Activated T-helper 1 cell treated with Interleukin-2 at 50 U/mL for 16 hours (primary cell): ENCODE data around the gene DMWD.
"Not testable (repeated sequence)": the region's sequence is repeated elsewhere in the genome, so short reads cannot be mapped to it uniquely, and the experiment has no call there.

Source experiments
- DNase-seq: peaks from one replicate; pipeline ENCODE4 v3.0.0-alpha.2; 2020; ENCODE audit warnings: low read depth

Gene DMWD

GRCh38 chr19:45816236-45817009 is 23.8 kb upstream of the DMWD start:
- no peak for DNase-seq

- DNase-seq: no peak
These were observed 23.0 kb upstream of the DMWD start for GRCh38 chr19:45815481-45816216.

GRCh38 chr19:45814851-45815480 is 22.3 kb upstream of the DMWD start, which contains the start of gene RSPH6A:
TSS of gene RSPH6A (minus strand) at chr19:45815308. CDS start at chr19:45815176, 132 bp downstream.
- DNase-seq: no peak

GRCh38 chr19:45814166-45814780 is 21.6 kb upstream of the DMWD start:
- DNase-seq: no peak

GRCh38 chr19:45812297-45812696 is 19.7 kb upstream of the DMWD start:
- DNase-seq: no peak

- no peak for DNase-seq
These were observed 17.1 kb upstream of the DMWD start for GRCh38 chr19:45809643-45810159.

- DNase-seq: no peak
These were observed 13.1 kb upstream of the DMWD start for GRCh38 chr19:45805719-45806118.

GRCh38 chr19:45804959-45805230 is 12.2 kb upstream of the DMWD start:
- no peak for DNase-seq

- no peak for DNase-seq
These were observed 11.7 kb upstream of the DMWD start for GRCh38 chr19:45804140-45804958.

- DNase-seq: no peak
These were observed 9.0 kb upstream of the DMWD start for GRCh38 chr19:45801603-45802175.

- DNase-seq: no peak
These were observed 7.5 kb upstream of the DMWD start for GRCh38 chr19:45800070-45800553.

- not testable (repeated sequence) for DNase-seq
These were observed 6.9 kb upstream of the DMWD start for GRCh38 chr19:45799541-45799940.

GRCh38 chr19:45798995-45799517 is 6.4 kb upstream of the DMWD start:
- peak; percentile 31 for DNase-seq

- no peak for DNase-seq
These were observed 2.0 kb upstream of the DMWD start for GRCh38 chr19:45794627-45795026.

- DNase-seq: no peak
These were observed 1.2 kb upstream of the DMWD start for GRCh38 chr19:45793876-45794275.

- no peak for DNase-seq
These were observed 526 bp upstream of the DMWD start for GRCh38 chr19:45793178-45793564.

GRCh38 chr19:45791744-45792469 is 738 bp downstream of the DMWD start:
- no peak for DNase-seq

- no peak for DNase-seq
These were observed 1.7 kb downstream of the DMWD start for GRCh38 chr19:45790942-45791341.

- DNase-seq: no peak
These were observed 3.4 kb downstream of the DMWD start for GRCh38 chr19:45789035-45789786.

- DNase-seq: no peak
These were observed 6.1 kb downstream of the DMWD start for GRCh38 chr19:45786533-45786894.
